Stimulated activated CD8-positive, alpha-beta memory T cell treated with anti-CD3 and anti-CD28 coated beads, Interleukin-12 subunit alpha, Interleukin-12 subunit beta, amount 100 ng/mL, for 24 hours (primary cell): ENCODE results near the gene SSBP1.
"Not testable (repeated sequence)": the region's sequence is repeated elsewhere in the genome, so short reads cannot be mapped to it uniquely, and the experiment has no call there.

ENCODE experiments used
- DNase-seq: peaks from one replicate; pipeline ENCODE4 v3.0.0-alpha.2; 2020; ENCODE audit errors: extremely low read depth

Gene SSBP1

DNA sequence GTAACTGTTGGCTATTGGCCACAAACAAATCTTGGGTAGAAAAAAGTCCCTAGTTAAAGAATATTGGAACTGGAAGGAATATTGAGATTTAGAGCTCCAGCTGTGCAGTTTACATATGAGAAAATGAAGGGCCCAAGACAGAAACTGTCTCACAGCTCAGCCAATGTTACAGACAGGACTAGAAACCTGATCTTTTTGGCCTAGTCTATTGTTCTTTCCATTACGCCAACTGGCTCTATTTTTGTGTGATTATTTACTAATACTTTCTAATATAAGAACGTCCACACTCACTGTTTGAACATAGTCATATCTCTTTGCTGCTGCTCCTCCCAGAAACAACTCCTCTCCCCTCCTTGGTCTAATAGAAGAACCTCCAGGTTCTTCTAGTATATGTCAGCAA, 28.8 kb upstream of the SSBP1 start:
- DNase-seq: no peak

GRCh38 chr7:141709749-141710148, 28.4 kb upstream of the SSBP1 start:
- no peak for DNase-seq

- no peak for DNase-seq
Measured at GRCh38 chr7:141710301-141710700, 27.9 kb upstream of the SSBP1 start.

GRCh38 chr7:141712603-141713255, 25.4 kb upstream of the SSBP1 start:
- no peak for DNase-seq

- no peak for DNase-seq
Measured at GRCh38 chr7:141713890-141714289, 24.3 kb upstream of the SSBP1 start.

DNA sequence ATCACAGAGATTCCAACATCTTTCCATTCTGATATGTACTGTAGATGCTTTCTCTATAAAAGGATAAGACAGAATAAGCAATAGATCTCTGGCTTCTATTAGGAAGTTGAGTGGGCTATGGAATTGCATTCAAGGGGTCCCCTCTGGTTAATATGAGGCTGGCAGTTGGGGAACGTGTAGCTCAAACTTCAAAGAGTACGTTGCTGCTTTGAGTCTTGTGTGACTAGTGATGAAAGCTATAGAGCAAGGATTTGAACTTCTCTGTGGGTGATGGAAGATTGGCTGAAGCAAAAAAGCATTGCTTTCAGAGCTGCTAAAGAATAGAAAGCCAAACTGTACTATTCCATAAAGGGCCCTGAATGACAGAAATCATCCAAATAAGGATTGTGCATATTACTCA, 23.6 kb upstream of the SSBP1 start:
- DNase-seq: no peak

GRCh38 chr7:141715018-141715417, 23.1 kb upstream of the SSBP1 start:
- no peak for DNase-seq

- no peak for DNase-seq
Measured at GRCh38 chr7:141715794-141716689, 22.1 kb upstream of the SSBP1 start.

DNA sequence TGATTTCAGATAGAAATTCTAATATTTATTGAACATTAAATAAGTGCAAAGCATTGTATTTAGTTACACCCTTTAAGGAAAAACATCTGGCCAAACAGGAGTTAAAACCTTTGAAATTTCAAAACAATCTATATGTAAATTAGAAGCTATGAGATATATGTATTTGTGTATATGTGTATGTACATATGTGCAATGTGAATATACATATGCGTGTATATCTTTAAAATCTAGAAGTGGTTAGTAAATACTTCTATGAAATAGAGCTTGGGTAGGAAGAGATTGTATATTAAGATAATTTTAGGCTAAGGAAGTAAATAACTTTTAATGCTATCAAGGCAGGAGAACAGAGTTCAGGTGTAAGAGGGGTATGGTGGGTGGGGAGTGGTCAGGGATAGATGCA, 20.7 kb upstream of the SSBP1 start:
- DNase-seq: no peak

DNA sequence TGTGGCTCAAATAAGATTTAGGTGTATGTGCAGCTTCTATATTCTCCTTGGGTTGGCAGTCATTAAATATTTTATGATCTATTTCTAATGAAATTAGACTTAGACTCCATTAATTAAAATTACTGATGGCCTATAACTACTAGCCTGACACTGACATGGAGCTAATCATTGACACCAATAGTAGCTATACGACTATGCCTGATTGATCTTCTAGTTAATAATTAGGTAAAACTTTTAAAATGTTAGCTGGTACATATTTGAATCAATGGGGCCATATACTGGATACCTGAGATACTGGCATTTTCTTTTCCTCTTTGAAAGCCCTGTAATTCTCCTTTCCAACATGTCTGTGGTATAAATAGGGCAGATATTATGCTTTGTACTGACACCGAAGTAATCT, 15.6 kb upstream of the SSBP1 start:
- DNase-seq: no peak

DNA sequence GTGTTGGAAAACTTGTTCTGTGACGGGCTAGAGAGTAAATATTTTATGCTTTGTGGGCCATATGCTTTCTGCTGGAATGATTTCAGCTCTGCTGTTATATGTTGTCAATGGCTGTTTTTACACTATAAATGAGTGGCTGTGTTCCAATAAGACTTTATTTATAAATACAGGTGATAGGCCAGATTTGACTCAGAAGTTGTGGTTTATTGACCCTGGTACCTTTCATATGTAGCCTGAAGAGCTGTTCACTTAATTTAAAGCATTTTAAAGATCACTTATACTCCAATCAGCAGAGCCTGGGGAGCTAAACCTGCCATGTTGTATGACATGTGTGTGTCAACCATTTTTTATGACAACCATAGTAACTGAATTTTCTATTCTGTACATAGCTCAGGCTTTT, 9.1 kb upstream of the SSBP1 start:
- DNase-seq: no peak

DNA sequence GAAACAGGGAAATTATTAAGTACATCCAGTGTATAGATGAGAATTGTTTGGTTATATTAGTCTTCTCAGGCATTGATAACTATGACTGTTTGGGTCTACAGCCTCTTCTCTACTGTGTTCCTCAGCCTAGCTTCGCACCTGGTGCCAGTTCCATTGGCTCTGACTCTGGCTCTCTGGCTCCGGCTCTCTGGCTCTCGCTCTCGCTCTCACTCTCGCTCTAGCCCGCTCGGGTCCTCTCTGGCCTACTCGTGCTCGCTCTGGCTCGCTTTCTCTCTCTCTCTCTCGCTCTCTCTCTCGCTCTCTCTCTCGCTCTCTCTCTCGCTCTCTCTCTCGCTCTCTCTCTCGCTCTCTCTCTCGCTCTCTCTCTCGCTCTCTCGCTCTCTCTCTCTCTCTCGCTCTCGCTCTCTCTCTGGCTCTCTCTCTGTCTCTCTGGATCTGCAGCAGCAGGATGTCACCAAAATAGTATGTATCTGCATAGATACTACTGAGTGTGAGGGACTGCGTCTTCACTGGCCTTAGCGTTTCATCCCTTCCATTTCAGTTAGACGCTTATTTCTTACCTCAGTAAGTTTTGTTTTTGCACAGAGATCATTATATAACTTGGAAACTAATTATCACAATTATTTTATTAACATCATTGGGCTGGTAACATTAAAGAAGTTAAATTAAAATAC, 6.5 kb upstream of the SSBP1 start:
- DNase-seq: no peak

- DNase-seq: no peak
Measured at GRCh38 chr7:141737118-141737835, 881 bp upstream of the SSBP1 start.

DNA sequence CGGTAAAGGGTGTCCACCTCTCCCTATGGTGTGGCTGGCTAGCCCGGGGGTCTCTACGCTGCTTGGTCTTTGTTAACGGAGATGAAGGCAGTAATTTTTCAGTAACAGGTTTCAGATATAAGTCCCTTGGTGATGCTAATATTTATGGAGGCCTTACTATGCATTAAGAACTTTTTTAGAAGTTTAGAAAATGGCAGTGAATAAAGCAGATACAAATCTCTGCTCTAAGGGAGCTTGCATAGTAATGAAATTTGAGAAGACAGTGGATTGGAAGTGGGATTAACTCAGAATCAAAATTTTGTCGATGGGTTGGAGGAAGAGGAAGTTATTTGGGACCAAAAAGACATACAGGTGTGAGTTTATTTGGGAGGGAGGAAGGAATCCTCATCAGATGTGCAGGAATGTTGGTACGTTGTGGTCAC, 445 bp downstream of the SSBP1 start:
- DNase-seq: no peak

GRCh38 chr7:141739250-141739649, 1.1 kb downstream of the SSBP1 start:
- no peak for DNase-seq

DNA sequence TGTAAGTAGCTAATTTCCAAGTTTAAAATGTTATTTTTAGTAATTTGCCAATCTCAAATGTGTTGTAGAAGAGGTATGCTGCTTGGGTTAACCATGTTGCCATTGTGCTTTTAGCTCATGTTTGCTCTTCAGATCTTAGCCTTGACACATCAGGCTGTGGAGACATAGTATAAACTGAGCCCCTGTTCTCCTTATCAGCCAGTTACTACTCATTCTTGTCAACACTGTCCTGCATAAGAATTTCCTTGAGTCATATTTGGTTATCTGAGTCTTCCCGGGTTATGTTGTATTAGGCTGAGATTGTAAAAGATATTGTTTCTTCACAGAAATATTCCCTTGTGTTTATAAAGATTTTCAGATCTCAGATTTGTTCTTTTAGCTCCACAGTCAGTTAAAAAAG, 4.1 kb downstream of the SSBP1 start:
- no peak for DNase-seq

DNA sequence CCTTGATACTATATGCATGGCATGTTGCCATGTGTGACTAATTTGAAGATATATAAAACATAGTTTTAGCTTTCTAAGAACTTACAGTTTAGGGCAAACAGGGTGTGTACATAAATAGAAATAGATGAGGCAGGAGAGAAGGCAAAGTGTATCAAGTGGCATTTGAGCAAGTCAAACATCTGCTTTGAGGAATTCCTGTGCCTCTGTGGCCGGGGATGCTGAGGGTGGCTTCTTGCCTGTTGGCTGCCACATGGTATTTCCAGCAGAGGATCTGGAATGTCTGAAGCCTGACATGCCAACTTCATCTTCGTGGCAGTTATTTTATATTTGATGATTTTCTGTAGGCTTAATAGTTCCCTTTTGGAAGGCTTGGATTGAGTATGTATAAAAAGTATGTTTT, 6.0 kb downstream of the SSBP1 start:
- DNase-seq: no peak

GRCh38 chr7:141748396-141748795, 10.2 kb downstream of the SSBP1 start:
- DNase-seq: no peak

DNA sequence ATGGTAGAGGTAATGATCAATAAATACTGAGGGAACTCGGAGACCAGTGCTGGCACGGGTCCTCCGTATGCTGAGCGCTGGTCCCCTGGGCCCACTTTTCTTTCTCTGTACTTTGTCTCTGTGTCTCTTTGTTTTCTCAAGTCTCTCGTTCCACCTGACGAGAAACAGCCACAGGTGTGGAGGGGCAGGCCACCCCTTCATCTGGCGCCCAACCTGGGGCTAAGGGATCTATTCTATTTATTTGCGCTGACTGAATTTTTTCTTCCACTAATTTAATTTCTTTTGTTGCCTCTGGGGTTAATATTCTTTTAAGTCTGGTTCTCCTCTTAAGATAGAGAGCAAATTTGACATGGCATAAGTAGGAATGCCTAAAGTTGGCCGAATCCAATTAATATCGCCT, 13.7 kb downstream of the SSBP1 start:
- DNase-seq: not testable (repeated sequence)

GRCh38 chr7:141752634-141753033, 14.5 kb downstream of the SSBP1 start:
- no peak for DNase-seq

- no peak for DNase-seq
Measured at GRCh38 chr7:141754939-141755338, 16.8 kb downstream of the SSBP1 start.

- no peak for DNase-seq
Measured at GRCh38 chr7:141763797-141764196, 25.6 kb downstream of the SSBP1 start, which contains the start of gene TAS2R3. Gene TAS2R3, plus strand, starts transcription at chr7:141764097. Its CDS starts 62 bp downstream, at chr7:141764159.
